Chondrocyte (in vitro differentiated cells): ENCODE measurements around the gene CTNNBIP1. TPM values are rescaled to one million over a fixed set of nuclear protein-coding genes. Genes with fewer than 3 reads are reported as not detected.
A peak's percentile ranks its signal among the peaks of the same experiment; 100 is the strongest.

Source experiments
- DNase-seq: peaks from one replicate; pipeline ENCODE4 v3.0.0; 2021; ENCODE audit warnings: mixed read lengths, low spot score
- H3K27ac Mint-ChIP-seq: one replicate; pipeline ENCODE4 v1.8.0; 2021; ENCODE audit warnings: mild to moderate bottlenecking, moderate library complexity, mixed read lengths; ENCODE audit not compliant: unreplicated experiment
- H3K27me3 Mint-ChIP-seq: 2 replicates; pipeline ENCODE4 v1.8.0; 2021; ENCODE audit warnings: low read depth, mixed read lengths
- H3K36me3 Mint-ChIP-seq: 2 replicates; pipeline ENCODE4 v1.8.0; 2021; ENCODE audit warnings: low read depth, mixed read lengths
- H3K4me1 Mint-ChIP-seq: 2 replicates; pipeline ENCODE4 v1.8.0; 2021; ENCODE audit warnings: low read depth, mild to moderate bottlenecking, mixed read lengths
- H3K4me3 Mint-ChIP-seq: one replicate; pipeline ENCODE4 v1.8.0; 2021; ENCODE audit warnings: mild to moderate bottlenecking, moderate library complexity, mixed read lengths; ENCODE audit not compliant: unreplicated experiment
- H3K9me3 Mint-ChIP-seq: 2 replicates; pipeline ENCODE4 v1.8.0; 2021; ENCODE audit warnings: low read depth, mixed read lengths
- CTCF ChIP-seq: fragments of 200-600 bp; sonication (generic); IDR thresholded peaks from 2 replicates; pipeline ENCODE4 v1.5.0; 2021; ENCODE audit warnings: antibody characterized with exemption, mild to moderate bottlenecking, moderate library complexity
- total RNA-seq: library from RNA; stranded (reverse); gene quantifications from 3 replicates; pipeline ENCODE4 v1.2.1, GENCODE V29; 2021

CTNNBIP1 gene
- total RNA-seq, 1 donor from 2014 or later, result 26.2 TPM

DNA sequence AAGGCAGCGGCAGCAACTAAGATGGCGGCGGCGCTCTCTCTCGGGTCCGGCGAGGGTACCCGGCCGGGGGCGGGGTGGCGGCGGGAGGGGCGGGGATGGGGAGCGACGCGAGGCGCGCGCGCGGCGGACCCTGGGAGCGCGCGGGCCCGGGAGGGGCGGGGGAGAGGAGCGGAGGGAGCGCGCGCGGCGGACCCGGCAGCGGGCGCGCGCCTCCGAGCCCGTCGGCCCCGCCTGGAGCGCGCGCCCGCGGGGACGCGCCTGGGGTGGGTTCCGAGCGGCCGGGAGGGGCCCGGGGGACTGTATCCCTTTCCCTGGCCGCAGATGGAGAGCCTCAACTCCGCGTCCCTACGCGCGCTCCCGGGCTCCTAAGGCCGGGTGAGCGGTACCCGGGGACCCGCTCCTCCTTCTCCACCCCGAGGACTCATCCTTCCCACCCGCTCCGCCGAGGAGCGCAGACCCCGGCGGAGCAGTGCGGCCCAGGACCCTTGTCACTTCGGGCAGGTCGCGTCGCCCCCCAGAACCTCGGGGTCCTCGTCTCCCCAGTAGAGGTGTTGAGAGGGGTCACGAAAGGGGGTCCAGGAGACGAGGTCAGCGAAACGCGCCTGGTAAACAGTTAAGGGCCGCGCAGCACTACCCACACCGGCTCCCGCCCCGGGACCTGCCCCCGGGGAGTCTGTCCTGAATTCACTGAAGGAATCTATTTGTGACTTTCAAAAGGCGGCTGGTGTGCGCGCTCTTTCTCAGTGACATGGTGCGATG, 85.9 kb downstream of the CTNNBIP1 start, which contains the start of gene CLSTN1:
Gene CLSTN1, minus strand, starts transcription at position 23 of the 759 bp plus-strand sequence. CDS start 232 bp downstream, outside the sequence.
- Mint-ChIP-seq H3K4me1 (peaks cover 35% of the 10 kb centered on the region), H3K36me3 (no peaks in the 10 kb centered on the region), H3K27ac (peak within 1 kb of the TSS; percentile 91), H3K4me3 (peak within 1 kb of the TSS; percentile 89), H3K9me3 (no peaks in the 10 kb centered on the region), H3K27me3 (no peaks in the 10 kb centered on the region)
- no peak for TF ChIP-seq CTCF
- DNase-seq, result peak; percentile 95

GRCh38 chr1:9823693-9823942, 86.5 kb downstream of the CTNNBIP1 start:
- Mint-ChIP-seq H3K4me1 (peaks cover 35% of the 10 kb centered on the region), H3K27me3 (no peaks in the 10 kb centered on the region), H3K36me3 (no peaks in the 10 kb centered on the region), H3K9me3 (no peaks in the 10 kb centered on the region), H3K27ac (no peak overlapping the region), H3K4me3 (peak overlapping the region; percentile 41)
- no peak for DNase-seq
- TF ChIP-seq CTCF, result no peak

- peak overlapping the region; percentile 89 for H3K4me3 Mint-ChIP-seq
- H3K9me3 Mint-ChIP-seq, result no peaks in the 10 kb centered on the region
- peak overlapping the region; percentile 55 for H3K27ac Mint-ChIP-seq
- no peak for TF ChIP-seq CTCF
- H3K4me1 Mint-ChIP-seq, result peaks cover 35% of the 10 kb centered on the region
- H3K36me3 Mint-ChIP-seq, result no peaks in the 10 kb centered on the region
- no peak for DNase-seq
- no peaks in the 10 kb centered on the region for H3K27me3 Mint-ChIP-seq
These were observed 87.0 kb downstream of the CTNNBIP1 start for GRCh38 chr1:9822897-9823692.

- DNase-seq, result no peak
- no peak for TF ChIP-seq CTCF
- H3K27ac Mint-ChIP-seq, result peak overlapping the region; percentile 55
- H3K4me3 Mint-ChIP-seq, result peak overlapping the region; percentile 89
- H3K36me3 Mint-ChIP-seq, result no peaks in the 10 kb centered on the region
- H3K27me3 Mint-ChIP-seq, result no peaks in the 10 kb centered on the region
- peaks cover 38% of the 10 kb centered on the region for H3K4me1 Mint-ChIP-seq
- no peaks in the 10 kb centered on the region for H3K9me3 Mint-ChIP-seq
These were observed 87.6 kb downstream of the CTNNBIP1 start for GRCh38 chr1:9822490-9822889.

- Mint-ChIP-seq H3K27ac (no peak overlapping the region), H3K9me3 (no peaks in the 10 kb centered on the region), H3K4me3 (no peak overlapping the region), H3K27me3 (no peaks in the 10 kb centered on the region), H3K4me1 (peaks cover 44% of the 10 kb centered on the region), H3K36me3 (no peaks in the 10 kb centered on the region)
- no peak for DNase-seq
- TF ChIP-seq CTCF, result no peak
These were observed 88.4 kb downstream of the CTNNBIP1 start for GRCh38 chr1:9821710-9822109.
